ENCODE data around the gene TMC6. TPM values are rescaled to one million over a fixed set of nuclear protein-coding genes. Genes with fewer than 3 reads are reported as not detected.
A peak's percentile ranks its signal among the peaks of the same experiment; 100 is the strongest.

The TMC6 gene
- total and polyA plus RNA-seq, 2 of the 13 experiments (the other 11 are each of a cell fraction or from before 2014, with no cell fraction given), result 48.4 to 99.1 TPM

GRCh38 chr17:78168242-78168902 lies 39.8 kb upstream of the TMC6 start, which contains the start of gene SYNGR2 (continued):
- TF ChIP-seq, protein P1, sequence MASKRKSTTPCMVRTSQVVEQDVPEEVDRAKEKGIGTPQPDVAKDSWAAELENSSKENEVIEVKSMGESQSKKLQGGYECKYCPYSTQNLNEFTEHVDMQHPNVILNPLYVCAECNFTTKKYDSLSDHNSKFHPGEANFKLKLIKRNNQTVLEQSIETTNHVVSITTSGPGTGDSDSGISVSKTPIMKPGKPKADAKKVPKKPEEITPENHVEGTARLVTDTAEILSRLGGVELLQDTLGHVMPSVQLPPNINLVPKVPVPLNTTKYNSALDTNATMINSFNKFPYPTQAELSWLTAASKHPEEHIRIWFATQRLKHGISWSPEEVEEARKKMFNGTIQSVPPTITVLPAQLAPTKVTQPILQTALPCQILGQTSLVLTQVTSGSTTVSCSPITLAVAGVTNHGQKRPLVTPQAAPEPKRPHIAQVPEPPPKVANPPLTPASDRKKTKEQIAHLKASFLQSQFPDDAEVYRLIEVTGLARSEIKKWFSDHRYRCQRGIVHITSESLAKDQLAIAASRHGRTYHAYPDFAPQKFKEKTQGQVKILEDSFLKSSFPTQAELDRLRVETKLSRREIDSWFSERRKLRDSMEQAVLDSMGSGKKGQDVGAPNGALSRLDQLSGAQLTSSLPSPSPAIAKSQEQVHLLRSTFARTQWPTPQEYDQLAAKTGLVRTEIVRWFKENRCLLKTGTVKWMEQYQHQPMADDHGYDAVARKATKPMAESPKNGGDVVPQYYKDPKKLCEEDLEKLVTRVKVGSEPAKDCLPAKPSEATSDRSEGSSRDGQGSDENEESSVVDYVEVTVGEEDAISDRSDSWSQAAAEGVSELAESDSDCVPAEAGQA (IDR thresholded peaks at IDR 0.05; ENCODE audit: low read depth), result no peak
- TF ChIP-seq, protein P1 (CRISPR knock-in tag; IDR thresholded peaks at IDR 0.05; ENCODE audit: borderline replicate concordance), result peak; percentile 68; the same call in 1 of the 2 replicates
- TF ChIP-seq PCBP1 (IDR thresholded peaks at IDR 0.05; ENCODE audit: borderline replicate concordance, low read depth, low read length) (no peak), RBM22 (optimal IDR thresholded peaks at IDR 0.05; ENCODE audit: low read length) (no peak), PLRG1 (conservative IDR thresholded peaks at IDR 0.05) (no peak), POLR2AphosphoS2 (IDR thresholded peaks at IDR 0.05; ENCODE audit: low read depth, low read length) (no peak), FLYWCH1 (CRISPR knock-in tag; IDR thresholded peaks at IDR 0.05) (no peak), KLF12 (CRISPR knock-in tag; IDR thresholded peaks at IDR 0.05; ENCODE audit: borderline replicate concordance) (peak; percentile 93), KLF9 (CRISPR knock-in tag; IDR thresholded peaks at IDR 0.05; ENCODE audit: low read depth) (peak; percentile 49; the same call in 1 of the 2 replicates), ZNF558 (CRISPR knock-in tag; IDR thresholded peaks at IDR 0.05; ENCODE audit: borderline replicate concordance) (peak; percentile 89; the same call in 1 of the 2 replicates), NCOR1 (IDR thresholded peaks at IDR 0.05; ENCODE audit: borderline replicate concordance, low read length) (no peak), SOX5 (CRISPR knock-in tag; IDR thresholded peaks at IDR 0.05; ENCODE audit: borderline replicate concordance) (peak; percentile 32; the same call in 1 of the 2 replicates), ZNF234 (CRISPR knock-in tag; conservative IDR thresholded peaks at IDR 0.05) (no peak), TBP (CRISPR knock-in tag; IDR thresholded peaks at IDR 0.05) (no peak), TBL1XR1 (IDR thresholded peaks at IDR 0.05; ENCODE audit: borderline replicate concordance, low read length, partially characterized antibody) (no peak), TCF7L2 (IDR thresholded peaks at IDR 0.05; ENCODE audit: low read depth, low read length) (no peak), NCOA1 (CRISPR knock-in tag; IDR thresholded peaks at IDR 0.05) (no peak), FOSL1 (CRISPR knock-in tag; IDR thresholded peaks at IDR 0.05; ENCODE audit: borderline replicate concordance) (no peak), ZNF333 (CRISPR knock-in tag; IDR thresholded peaks at IDR 0.05; ENCODE audit: borderline replicate concordance) (no peak), ZNF143 (CRISPR knock-in tag; IDR thresholded peaks at IDR 0.05) (no peak), ZNF687 (CRISPR knock-in tag; IDR thresholded peaks at IDR 0.05) (peak; percentile 81), FOXK1 (CRISPR knock-in tag; IDR thresholded peaks at IDR 0.05; ENCODE audit: borderline replicate concordance, low read depth) (no peak)

Measured in HepG2 (cell line).